SK-N-SH treated with all-trans-retinoic acid at 6 μM for 48 hours (cell line): ENCODE results near the gene NOS3.

Experiments used
- ARNTL ChIP-seq: fragments of 450-650 bp; formaldehyde crosslinking; IDR thresholded peaks from 2 replicates; pipeline ENCODE4 v1.5.0; 2020; ENCODE audit warnings: low read depth, mild to moderate bottlenecking, moderate library complexity, borderline replicate concordance
- BACH2 ChIP-seq: fragments of 250-450 bp; sonication (Bioruptor Pico); IDR thresholded peaks from 2 replicates; pipeline ENCODE4 v1.9.0; 2021; ENCODE audit warnings: mild to moderate bottlenecking, borderline replicate concordance
- ESRRG ChIP-seq: fragments of 250-450 bp; sonication (Bioruptor Pico); IDR thresholded peaks from 2 replicates; pipeline ENCODE4 v1.6.1; 2021; ENCODE audit warnings: mild to moderate bottlenecking
- OSR1 ChIP-seq: fragments of 250-450 bp; sonication (Bioruptor Pico); IDR thresholded peaks from 2 replicates; pipeline ENCODE4 v1.8.0; 2022; ENCODE audit warnings: moderate library complexity, mild to moderate bottlenecking, inconsistent platforms
- RARB ChIP-seq: fragments of 250-450 bp; sonication (Bioruptor Pico); IDR thresholded peaks from 2 replicates; pipeline ENCODE4 v1.8.0; 2021; ENCODE audit warnings: mild to moderate bottlenecking, moderate library complexity
- ZFP3 ChIP-seq: fragments of 250-450 bp; sonication (Bioruptor Pico); IDR thresholded peaks from 2 replicates; pipeline ENCODE4 v1.5.0; 2020; ENCODE audit warnings: mild to moderate bottlenecking, moderate library complexity
- ZFP30 ChIP-seq: fragments of 450-650 bp; formaldehyde crosslinking; IDR thresholded peaks from 2 replicates; pipeline ENCODE4 v1.5.0; 2022; ENCODE audit warnings: mild to moderate bottlenecking, moderate library complexity
- ZNF8 ChIP-seq: fragments of 450-650 bp; formaldehyde crosslinking; IDR thresholded peaks from 2 replicates; pipeline ENCODE4 v1.5.0; 2020; ENCODE audit warnings: mild to moderate bottlenecking, moderate library complexity
- TF ChIP-seq, protein P1 (sequence below): fragments of 250-450 bp; sonication (Bioruptor Pico); IDR thresholded peaks from 2 replicates; pipeline ENCODE4 v1.8.0; 2020; ENCODE audit warnings: mild to moderate bottlenecking, moderate library complexity, borderline replicate concordance
- TF ChIP-seq, protein P2 (sequence below): fragments of 250-450 bp; sonication (Bioruptor Pico); IDR thresholded peaks from 2 replicates; pipeline ENCODE4 v1.5.1; 2020; ENCODE audit warnings: low read depth, mild to moderate bottlenecking, moderate library complexity
- TF ChIP-seq, protein P3 (sequence below): fragments of 250-450 bp; sonication (Bioruptor Pico); IDR thresholded peaks from 2 replicates; pipeline ENCODE4 v1.5.1; 2021; ENCODE audit warnings: mild to moderate bottlenecking, moderate library complexity

DNA sequence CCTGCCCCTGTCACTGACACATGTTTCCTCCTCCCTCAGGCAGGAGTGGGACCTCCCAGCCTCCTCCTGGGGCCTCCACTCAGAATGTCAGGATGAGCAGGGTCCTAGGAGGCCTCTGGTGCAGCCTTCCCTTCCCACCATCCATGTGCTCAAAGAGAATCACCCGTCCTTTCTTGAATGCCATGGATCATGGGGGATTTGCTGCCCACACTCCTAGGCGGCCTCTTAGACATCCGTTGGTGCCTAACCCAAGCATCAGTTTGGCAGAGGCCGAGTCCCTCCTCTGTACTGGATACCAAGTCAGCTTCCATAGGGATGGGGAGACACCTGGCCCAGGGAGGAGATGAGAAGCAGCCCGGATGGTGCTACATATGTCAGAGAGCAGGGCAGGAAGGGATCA, 7.0 kb downstream of the NOS3 start:
- TF ChIP-seq, protein P1, sequence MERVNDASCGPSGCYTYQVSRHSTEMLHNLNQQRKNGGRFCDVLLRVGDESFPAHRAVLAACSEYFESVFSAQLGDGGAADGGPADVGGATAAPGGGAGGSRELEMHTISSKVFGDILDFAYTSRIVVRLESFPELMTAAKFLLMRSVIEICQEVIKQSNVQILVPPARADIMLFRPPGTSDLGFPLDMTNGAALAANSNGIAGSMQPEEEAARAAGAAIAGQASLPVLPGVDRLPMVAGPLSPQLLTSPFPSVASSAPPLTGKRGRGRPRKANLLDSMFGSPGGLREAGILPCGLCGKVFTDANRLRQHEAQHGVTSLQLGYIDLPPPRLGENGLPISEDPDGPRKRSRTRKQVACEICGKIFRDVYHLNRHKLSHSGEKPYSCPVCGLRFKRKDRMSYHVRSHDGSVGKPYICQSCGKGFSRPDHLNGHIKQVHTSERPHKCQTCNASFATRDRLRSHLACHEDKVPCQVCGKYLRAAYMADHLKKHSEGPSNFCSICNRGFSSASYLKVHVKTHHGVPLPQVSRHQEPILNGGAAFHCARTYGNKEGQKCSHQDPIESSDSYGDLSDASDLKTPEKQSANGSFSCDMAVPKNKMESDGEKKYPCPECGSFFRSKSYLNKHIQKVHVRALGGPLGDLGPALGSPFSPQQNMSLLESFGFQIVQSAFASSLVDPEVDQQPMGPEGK: no peak
- no peak for TF ChIP-seq ZNF8 (CRISPR knock-in tag)
- no peak for TF ChIP-seq ZFP30
- TF ChIP-seq BACH2 (CRISPR knock-in tag): no peak
- TF ChIP-seq RARB (CRISPR knock-in tag): no peak
- TF ChIP-seq OSR1 (CRISPR knock-in tag): no peak
- no peak for TF ChIP-seq ARNTL
- TF ChIP-seq, protein P2, sequence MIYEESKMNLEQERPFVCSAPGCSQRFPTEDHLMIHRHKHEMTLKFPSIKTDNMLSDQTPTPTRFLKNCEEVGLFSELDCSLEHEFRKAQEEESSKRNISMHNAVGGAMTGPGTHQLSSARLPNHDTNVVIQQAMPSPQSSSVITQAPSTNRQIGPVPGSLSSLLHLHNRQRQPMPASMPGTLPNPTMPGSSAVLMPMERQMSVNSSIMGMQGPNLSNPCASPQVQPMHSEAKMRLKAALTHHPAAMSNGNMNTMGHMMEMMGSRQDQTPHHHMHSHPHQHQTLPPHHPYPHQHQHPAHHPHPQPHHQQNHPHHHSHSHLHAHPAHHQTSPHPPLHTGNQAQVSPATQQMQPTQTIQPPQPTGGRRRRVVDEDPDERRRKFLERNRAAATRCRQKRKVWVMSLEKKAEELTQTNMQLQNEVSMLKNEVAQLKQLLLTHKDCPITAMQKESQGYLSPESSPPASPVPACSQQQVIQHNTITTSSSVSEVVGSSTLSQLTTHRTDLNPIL: no peak
- TF ChIP-seq, protein P3, sequence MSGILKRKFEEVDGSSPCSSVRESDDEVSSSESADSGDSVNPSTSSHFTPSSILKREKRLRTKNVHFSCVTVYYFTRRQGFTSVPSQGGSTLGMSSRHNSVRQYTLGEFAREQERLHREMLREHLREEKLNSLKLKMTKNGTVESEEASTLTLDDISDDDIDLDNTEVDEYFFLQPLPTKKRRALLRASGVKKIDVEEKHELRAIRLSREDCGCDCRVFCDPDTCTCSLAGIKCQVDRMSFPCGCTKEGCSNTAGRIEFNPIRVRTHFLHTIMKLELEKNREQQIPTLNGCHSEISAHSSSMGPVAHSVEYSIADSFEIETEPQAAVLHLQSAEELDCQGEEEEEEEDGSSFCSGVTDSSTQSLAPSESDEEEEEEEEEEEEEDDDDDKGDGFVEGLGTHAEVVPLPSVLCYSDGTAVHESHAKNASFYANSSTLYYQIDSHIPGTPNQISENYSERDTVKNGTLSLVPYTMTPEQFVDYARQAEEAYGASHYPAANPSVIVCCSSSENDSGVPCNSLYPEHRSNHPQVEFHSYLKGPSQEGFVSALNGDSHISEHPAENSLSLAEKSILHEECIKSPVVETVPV: no peak
- no peak for TF ChIP-seq ESRRG
- no peak for TF ChIP-seq ZFP3
